GM18499 (cell line): Measurements from ENCODE around the gene ATG5.
"Not testable (repeated sequence)": the region's sequence is repeated elsewhere in the genome, so short reads cannot be mapped to it uniquely, and the experiment has no call there.

Source experiments
- ATAC-seq: cut with Tn5 transposase; IDR thresholded peaks from one replicate; pipeline ENCODE4 v1.9.1; 2021; ENCODE audit warnings: moderate number of reproducible peaks; ENCODE audit not compliant: insufficient read depth, unreplicated experiment

ATG5 gene

GRCh38 chr6:106315765-106316374 is 9.7 kb downstream of the ATG5 start:
- ATAC-seq, result no peak

GRCh38 chr6:106309766-106310373 is 15.7 kb downstream of the ATG5 start:
- no peak for ATAC-seq

- ATAC-seq, result no peak
Observed at GRCh38 chr6:106308985-106309384, 16.6 kb downstream of the ATG5 start.

- ATAC-seq, result no peak
Observed at GRCh38 chr6:106305740-106306139, 19.8 kb downstream of the ATG5 start.

- no peak for ATAC-seq
Observed at GRCh38 chr6:106300944-106301343, 24.6 kb downstream of the ATG5 start.

- no peak for ATAC-seq
Observed at GRCh38 chr6:106300020-106300780, 25.4 kb downstream of the ATG5 start.

GRCh38 chr6:106293116-106293515 is 32.4 kb downstream of the ATG5 start:
- no peak for ATAC-seq

GRCh38 chr6:106290954-106291353 is 34.6 kb downstream of the ATG5 start:
- no peak for ATAC-seq

- ATAC-seq, result no peak
Observed at GRCh38 chr6:106290032-106290431, 35.5 kb downstream of the ATG5 start.

- no peak for ATAC-seq
Observed at GRCh38 chr6:106287215-106287614, 38.3 kb downstream of the ATG5 start.

GRCh38 chr6:106286746-106287145 is 38.8 kb downstream of the ATG5 start:
- no peak for ATAC-seq

- ATAC-seq, result no peak
Observed at GRCh38 chr6:106283481-106283880, 42.1 kb downstream of the ATG5 start.

GRCh38 chr6:106281661-106282060 is 43.9 kb downstream of the ATG5 start:
- no peak for ATAC-seq

- ATAC-seq, result no peak
Observed at GRCh38 chr6:106281088-106281487, 44.5 kb downstream of the ATG5 start.

GRCh38 chr6:106279179-106279578 is 46.4 kb downstream of the ATG5 start:
- ATAC-seq, result no peak

- ATAC-seq, result no peak
Observed at GRCh38 chr6:106275692-106276091, 49.9 kb downstream of the ATG5 start.

GRCh38 chr6:106273087-106273486 is 52.5 kb downstream of the ATG5 start:
- no peak for ATAC-seq

GRCh38 chr6:106272287-106272686 is 53.3 kb downstream of the ATG5 start:
- no peak for ATAC-seq

- no peak for ATAC-seq
Observed at GRCh38 chr6:106270414-106270813, 55.1 kb downstream of the ATG5 start.

- ATAC-seq, result not testable (repeated sequence)
Observed at GRCh38 chr6:106269268-106269919, 56.2 kb downstream of the ATG5 start.

GRCh38 chr6:106268500-106268899 is 57.1 kb downstream of the ATG5 start:
- not testable (repeated sequence) for ATAC-seq
